ENCODE data around the gene TMEM132D. TPM values are rescaled to one million over a fixed set of nuclear protein-coding genes. Genes with fewer than 3 reads are reported as not detected.

Gene TMEM132D
- total RNA-seq, 1 experiment from 2014 or later = 1.4 TPM

DNA sequence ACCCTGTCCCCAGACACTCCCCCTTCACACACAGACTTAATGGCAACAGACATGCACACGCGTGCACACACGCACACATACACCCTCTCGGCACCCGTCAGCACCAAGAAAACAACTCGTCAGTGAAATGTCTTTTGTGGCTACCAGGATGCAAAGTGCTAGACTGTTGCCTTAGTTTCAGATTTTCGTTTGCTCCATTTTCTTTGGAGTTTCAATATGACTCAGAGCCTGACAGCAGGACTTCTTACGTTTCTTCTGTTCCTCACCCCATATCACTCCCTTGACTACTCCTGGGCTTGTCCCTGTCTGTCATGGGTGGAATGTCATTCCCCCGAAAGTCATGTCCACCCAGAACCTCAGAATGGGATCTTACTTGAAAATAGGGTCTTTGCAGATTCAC, 867.7 kb downstream of the TMEM132D start (continued):
- TF ChIP-seq, protein P1, sequence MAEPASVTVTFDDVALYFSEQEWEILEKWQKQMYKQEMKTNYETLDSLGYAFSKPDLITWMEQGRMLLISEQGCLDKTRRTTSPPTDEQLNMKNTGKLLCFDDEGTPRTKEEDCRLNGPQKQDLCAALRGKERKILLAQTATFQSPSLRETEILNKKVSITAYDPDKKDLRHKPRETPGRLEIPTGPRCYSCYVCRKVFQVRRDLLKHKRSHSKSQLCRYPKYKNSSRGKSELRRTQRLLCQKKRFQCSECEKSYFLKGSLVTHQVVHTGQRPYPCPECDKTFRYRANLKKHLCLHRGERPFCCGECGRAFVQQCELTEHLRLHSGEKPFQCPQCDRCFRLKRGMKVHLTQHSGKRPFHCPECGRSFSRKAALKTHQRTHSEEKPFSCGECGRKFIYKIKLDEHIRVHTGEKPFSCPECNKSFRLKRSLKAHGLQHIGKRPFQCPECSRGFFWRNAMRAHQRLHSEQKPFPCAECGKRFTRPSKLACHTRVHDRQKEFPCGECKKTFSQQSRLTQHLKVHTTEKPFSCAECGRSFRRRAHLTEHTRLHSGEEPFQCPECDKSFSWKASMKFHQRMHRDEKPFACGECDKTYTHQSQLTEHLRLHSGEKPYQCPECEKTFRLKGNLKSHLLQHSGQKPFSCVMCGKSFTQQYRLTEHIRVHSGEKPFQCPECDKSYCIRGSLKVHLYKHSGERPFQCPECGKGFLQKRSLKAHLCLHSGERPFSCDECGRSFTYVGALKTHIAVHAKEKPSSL (CRISPR knock-in tag; conservative IDR thresholded peaks at IDR 0.05) = no peak
- TF ChIP-seq ZNF138 (CRISPR knock-in tag; conservative IDR thresholded peaks at IDR 0.05) = no peak
- no peak for TF ChIP-seq ESRRA (CRISPR knock-in tag; IDR thresholded peaks at IDR 0.05; ENCODE audit: borderline replicate concordance)
- no peak for TF ChIP-seq ZNF416 (CRISPR knock-in tag; IDR thresholded peaks at IDR 0.05)
- no peak for TF ChIP-seq IRF2 (CRISPR knock-in tag; IDR thresholded peaks at IDR 0.05; ENCODE audit: borderline replicate concordance, low read depth)
- no peak for TF ChIP-seq ZBTB21 (CRISPR knock-in tag; IDR thresholded peaks at IDR 0.05; ENCODE audit: borderline replicate concordance)
- no peak for TF ChIP-seq RORB (CRISPR knock-in tag; IDR thresholded peaks at IDR 0.05)
- no peak for TF ChIP-seq GTF2I (CRISPR knock-in tag; conservative IDR thresholded peaks at IDR 0.05)
- no peak for TF ChIP-seq CBFB (CRISPR knock-in tag; IDR thresholded peaks at IDR 0.05; ENCODE audit: low read depth)

DNA sequence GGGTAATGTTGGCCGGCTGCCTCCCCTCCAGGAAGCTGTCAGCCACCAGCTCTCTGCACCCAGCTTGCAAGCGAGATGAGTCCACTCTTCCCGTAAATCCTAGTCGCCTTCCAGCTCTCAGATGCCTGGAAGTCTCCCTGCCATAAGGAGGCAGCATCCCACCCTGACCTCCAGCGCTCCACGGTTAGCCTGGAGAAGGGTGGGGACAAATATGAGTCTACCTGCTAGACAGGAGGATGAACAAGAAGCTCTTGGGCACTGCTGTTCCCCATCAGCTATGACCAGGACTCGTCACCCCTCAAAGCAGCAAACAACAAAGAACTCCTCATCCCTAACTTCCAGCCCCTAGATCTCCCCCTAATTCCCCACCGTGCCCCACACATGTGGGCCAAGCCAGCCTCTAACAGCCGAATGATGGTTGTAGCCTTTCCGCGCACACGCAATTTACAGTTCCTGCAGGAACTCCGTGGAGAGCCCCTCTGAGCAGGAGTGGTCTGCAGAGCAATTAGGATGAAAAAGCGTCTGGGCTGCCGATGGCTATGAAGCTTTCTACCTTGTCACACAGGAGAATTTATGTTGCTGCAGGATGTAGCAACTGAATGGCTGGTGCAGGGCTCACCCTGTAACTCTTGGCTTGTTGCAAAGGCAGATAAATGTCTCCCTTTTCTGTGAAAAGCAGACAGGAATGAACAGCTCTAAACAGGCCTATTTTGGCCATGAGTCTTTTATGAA, 869.1 kb downstream of the TMEM132D start:
- CTCF ChIA-PET = no interaction called here
- Mint-ChIP-seq H3K4me3 (no peak overlapping the region), H3K27ac (no peak overlapping the region), H3K27me3 (ENCODE audit: low read depth) (peaks cover 16% of the 10 kb centered on the region), H3K9me3 (peaks cover 48% of the 10 kb centered on the region), H3K36me3 (peaks cover 67% of the 10 kb centered on the region), H3K4me1 (no peaks in the 10 kb centered on the region)
- TF ChIP-seq, protein P2, sequence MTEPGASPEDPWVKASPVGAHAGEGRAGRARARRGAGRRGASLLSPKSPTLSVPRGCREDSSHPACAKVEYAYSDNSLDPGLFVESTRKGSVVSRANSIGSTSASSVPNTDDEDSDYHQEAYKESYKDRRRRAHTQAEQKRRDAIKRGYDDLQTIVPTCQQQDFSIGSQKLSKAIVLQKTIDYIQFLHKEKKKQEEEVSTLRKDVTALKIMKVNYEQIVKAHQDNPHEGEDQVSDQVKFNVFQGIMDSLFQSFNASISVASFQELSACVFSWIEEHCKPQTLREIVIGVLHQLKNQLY (CRISPR knock-in tag; IDR thresholded peaks at IDR 0.05) = no peak
- no peak for TF ChIP-seq ZNF219 (CRISPR knock-in tag; IDR thresholded peaks at IDR 0.05; ENCODE audit: borderline replicate concordance)
- TF ChIP-seq FOXP1 (CRISPR knock-in tag; IDR thresholded peaks at IDR 0.05; ENCODE audit: borderline replicate concordance) = no peak
- TF ChIP-seq, protein P3, sequence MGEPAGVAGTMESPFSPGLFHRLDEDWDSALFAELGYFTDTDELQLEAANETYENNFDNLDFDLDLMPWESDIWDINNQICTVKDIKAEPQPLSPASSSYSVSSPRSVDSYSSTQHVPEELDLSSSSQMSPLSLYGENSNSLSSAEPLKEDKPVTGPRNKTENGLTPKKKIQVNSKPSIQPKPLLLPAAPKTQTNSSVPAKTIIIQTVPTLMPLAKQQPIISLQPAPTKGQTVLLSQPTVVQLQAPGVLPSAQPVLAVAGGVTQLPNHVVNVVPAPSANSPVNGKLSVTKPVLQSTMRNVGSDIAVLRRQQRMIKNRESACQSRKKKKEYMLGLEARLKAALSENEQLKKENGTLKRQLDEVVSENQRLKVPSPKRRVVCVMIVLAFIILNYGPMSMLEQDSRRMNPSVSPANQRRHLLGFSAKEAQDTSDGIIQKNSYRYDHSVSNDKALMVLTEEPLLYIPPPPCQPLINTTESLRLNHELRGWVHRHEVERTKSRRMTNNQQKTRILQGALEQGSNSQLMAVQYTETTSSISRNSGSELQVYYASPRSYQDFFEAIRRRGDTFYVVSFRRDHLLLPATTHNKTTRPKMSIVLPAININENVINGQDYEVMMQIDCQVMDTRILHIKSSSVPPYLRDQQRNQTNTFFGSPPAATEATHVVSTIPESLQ (CRISPR knock-in tag; IDR thresholded peaks at IDR 0.05) = no peak
- TF ChIP-seq ZNF263 (CRISPR knock-in tag; IDR thresholded peaks at IDR 0.05; ENCODE audit: low read depth) = no peak
- TF ChIP-seq, protein P4, sequence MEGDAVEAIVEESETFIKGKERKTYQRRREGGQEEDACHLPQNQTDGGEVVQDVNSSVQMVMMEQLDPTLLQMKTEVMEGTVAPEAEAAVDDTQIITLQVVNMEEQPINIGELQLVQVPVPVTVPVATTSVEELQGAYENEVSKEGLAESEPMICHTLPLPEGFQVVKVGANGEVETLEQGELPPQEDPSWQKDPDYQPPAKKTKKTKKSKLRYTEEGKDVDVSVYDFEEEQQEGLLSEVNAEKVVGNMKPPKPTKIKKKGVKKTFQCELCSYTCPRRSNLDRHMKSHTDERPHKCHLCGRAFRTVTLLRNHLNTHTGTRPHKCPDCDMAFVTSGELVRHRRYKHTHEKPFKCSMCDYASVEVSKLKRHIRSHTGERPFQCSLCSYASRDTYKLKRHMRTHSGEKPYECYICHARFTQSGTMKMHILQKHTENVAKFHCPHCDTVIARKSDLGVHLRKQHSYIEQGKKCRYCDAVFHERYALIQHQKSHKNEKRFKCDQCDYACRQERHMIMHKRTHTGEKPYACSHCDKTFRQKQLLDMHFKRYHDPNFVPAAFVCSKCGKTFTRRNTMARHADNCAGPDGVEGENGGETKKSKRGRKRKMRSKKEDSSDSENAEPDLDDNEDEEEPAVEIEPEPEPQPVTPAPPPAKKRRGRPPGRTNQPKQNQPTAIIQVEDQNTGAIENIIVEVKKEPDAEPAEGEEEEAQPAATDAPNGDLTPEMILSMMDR (IDR thresholded peaks at IDR 0.05) = no peak
- no peak for TF ChIP-seq HMGA2 (CRISPR knock-in tag; IDR thresholded peaks at IDR 0.05)
- no peak for TF ChIP-seq CBFB (CRISPR knock-in tag; IDR thresholded peaks at IDR 0.05; ENCODE audit: low read depth)
- no peak for TF ChIP-seq NFE2L1 (CRISPR knock-in tag; IDR thresholded peaks at IDR 0.05)
- TF ChIP-seq GABPB1 (CRISPR knock-in tag; IDR thresholded peaks at IDR 0.05) = no peak
- no peak for TF ChIP-seq GTF2I (CRISPR knock-in tag; conservative IDR thresholded peaks at IDR 0.05)
- TF ChIP-seq ZNF138 (CRISPR knock-in tag; conservative IDR thresholded peaks at IDR 0.05) = no peak
- TF ChIP-seq, protein P5, sequence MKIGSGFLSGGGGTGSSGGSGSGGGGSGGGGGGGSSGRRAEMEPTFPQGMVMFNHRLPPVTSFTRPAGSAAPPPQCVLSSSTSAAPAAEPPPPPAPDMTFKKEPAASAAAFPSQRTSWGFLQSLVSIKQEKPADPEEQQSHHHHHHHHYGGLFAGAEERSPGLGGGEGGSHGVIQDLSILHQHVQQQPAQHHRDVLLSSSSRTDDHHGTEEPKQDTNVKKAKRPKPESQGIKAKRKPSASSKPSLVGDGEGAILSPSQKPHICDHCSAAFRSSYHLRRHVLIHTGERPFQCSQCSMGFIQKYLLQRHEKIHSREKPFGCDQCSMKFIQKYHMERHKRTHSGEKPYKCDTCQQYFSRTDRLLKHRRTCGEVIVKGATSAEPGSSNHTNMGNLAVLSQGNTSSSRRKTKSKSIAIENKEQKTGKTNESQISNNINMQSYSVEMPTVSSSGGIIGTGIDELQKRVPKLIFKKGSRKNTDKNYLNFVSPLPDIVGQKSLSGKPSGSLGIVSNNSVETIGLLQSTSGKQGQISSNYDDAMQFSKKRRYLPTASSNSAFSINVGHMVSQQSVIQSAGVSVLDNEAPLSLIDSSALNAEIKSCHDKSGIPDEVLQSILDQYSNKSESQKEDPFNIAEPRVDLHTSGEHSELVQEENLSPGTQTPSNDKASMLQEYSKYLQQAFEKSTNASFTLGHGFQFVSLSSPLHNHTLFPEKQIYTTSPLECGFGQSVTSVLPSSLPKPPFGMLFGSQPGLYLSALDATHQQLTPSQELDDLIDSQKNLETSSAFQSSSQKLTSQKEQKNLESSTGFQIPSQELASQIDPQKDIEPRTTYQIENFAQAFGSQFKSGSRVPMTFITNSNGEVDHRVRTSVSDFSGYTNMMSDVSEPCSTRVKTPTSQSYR (CRISPR knock-in tag; IDR thresholded peaks at IDR 0.05) = no peak
- TF ChIP-seq, protein P6, sequence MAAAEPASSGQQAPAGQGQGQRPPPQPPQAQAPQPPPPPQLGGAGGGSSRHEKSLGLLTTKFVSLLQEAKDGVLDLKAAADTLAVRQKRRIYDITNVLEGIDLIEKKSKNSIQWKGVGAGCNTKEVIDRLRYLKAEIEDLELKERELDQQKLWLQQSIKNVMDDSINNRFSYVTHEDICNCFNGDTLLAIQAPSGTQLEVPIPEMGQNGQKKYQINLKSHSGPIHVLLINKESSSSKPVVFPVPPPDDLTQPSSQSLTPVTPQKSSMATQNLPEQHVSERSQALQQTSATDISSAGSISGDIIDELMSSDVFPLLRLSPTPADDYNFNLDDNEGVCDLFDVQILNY (CRISPR knock-in tag; IDR thresholded peaks at IDR 0.05) = no peak
- no peak for ATAC-seq
- DNase-seq (ENCODE audit: low spot score) = no peak
- POLR2A ChIA-PET = no interaction called here

All from WTC11 (cell line).